HG02852 (cell line): ENCODE results near the gene SMAD4.

Source experiments
- ATAC-seq: cut with Tn5 transposase; IDR thresholded peaks from one replicate; pipeline ENCODE4 v1.9.1; 2021; ENCODE audit warnings: mild to moderate bottlenecking, moderate library complexity; ENCODE audit not compliant: unreplicated experiment

SMAD4 gene

DNA sequence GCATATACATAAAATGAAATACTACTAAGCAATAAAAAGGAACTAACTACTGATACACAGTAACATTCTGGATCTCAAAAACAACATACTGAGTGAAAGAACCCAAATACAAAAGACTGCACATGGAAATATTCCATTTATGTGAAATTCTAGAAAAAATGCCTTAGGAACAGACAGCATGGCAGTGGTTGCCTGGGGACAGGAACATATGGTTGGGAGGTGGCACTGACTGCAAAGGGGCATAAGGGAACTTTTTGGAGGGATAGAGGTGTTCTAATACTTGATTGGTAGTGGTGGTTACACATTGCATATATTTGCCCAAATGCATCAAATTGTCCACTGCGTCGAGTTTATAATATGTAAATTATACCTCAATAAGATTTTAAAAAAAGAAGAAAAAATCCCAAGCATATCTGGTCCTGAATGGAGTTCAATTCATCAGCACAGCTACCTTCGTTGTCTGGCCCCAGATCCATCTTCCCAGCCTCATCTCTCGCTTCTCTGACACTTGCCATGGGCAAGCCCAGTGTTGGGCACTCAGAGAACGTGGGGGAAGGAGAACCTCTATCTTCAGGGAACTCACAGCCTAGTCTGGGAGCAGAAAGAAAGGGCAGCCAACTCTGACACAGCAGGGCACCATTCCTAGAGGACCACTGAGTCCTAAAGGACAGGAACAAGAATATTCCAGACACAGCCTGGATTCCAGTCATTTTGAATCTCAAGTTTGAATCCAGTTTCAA lies 8.6 kb upstream of the SMAD4 start:
- no peak for ATAC-seq

DNA sequence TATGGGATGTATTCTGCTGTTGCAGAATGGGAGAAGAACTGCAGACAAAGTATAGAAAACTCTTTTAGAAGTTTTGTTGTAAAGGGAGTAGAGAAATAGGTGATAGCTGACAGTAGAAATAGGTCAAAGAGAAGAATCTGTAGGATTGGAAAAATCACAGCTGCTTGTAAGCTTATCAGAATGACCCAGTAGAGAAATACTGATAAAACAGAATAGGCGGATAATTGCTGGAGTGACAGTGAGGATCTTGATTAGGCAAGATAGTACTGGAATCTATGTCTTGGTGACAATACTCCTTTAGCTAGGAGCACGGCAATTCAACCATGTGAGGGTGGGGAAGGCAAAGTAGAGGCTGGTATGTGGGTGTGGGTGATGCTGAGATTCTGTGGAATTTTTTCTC lies 4.5 kb upstream of the SMAD4 start:
- no peak for ATAC-seq

DNA sequence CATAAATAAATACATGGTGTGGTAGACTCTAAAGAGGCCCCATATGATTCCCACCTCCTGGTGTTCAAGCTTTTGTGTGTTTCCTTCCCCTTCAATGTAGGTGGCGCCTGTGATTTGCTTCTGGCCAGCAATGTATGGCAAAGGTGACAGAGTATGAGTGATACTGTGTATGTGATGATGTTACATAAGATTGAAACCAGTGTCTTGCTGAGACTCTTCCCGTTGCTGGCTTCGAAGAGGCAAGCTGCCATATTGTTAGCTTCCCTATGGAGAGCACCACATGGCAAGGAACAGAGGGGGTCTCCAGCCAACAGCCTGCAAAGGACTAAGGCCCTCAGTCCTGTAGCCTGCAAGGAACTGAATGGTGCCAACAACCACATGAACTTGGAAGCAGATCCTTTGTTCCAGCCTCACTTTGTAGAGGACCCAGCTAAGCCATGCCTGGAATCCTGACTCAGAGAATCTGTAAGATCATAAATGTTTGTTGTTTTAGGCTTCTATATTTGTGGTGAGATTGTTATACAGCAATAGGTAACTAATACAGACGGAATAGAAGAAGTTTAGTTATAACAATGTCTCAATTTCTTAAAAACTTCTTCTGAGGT lies 1.7 kb upstream of the SMAD4 start:
- no peak for ATAC-seq

DNA sequence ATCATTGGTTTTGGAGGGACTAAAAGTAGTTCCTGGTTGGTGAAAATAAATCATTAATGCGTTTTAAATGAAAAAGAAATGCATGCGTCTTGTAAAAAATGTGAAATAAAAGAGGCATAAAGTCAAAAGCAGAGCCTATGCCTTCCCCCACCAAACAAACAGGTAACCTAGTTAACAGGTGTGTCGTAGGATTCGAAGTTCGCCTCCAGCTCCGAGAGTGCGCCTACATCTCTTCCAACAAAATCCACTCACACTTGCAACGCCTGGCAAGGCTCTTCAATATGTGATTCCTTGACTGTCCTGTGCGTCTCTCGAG lies 677 bp upstream of the SMAD4 start:
- ATAC-seq = no peak

DNA sequence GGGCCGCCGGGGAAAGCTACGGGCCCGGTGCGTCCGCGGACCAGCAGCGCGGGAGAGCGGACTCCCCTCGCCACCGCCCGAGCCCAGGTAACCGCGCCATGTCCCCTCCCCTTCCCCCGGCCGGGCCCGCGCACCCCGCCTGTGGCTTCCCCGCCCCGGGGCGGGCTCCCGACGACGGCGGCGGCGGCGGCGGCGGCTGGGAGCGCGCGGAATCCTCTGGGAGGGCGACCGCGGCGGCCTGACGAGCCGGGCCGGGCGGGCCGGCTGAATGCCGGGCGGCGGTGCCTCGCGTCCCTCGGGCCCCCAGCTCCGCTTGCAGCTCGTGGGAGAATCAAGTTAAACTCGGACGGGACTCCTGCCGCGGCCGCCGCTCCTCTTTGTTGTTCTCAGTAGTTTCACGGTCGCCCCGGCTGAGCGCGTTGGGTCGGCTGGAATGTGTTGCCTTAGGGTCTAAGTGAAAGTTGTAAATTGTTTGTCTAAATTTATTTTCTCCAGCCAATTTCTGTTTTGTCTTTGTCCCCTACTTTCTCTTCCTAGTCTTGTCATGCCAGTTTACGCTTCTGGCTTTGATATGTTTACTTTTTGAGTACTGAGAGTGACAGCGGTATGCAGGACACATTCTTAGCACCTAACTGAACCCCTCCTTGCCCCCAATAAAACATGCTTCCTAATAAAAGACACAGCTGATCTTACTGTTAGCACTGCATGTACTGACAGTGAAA lies 685 bp downstream of the SMAD4 start:
- ATAC-seq = peak; percentile 64

DNA sequence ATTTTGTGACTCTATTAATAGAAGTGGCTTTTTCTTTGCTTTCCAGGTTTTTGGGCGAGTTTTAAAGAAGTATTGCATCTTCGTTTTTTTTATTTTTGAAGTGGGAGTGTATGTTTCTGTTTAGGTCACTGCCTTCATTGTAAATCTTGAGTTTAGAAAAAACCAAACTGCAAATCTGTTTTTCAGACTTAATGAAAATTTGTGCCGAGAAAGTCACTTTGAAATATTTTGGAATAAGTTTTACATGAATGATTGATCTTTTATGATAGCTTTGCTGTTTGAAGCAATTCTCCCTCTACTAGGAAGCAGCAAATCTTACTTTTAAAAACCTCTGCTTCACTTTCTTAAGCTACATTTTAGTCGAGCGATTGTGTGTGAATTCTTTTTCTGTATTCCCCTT lies 2.2 kb downstream of the SMAD4 start:
- ATAC-seq = no peak

DNA sequence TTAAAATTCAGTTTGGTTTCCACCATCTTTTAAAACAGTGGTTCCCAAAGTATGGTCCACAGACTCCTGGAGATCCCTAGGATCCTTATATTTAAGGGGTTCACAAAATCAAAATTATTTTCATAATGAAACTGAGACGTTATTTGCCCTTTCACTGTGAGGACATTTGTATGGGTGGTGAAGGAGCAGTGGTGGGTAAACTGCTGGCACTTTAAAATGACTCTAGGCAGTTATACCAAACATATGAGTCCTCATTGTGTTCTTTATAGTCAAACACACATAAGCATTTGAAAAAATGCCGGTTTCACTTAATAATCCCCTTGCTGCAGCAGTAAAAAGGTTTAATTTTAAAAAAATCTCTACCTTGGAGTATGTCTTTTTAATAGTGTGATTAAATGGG lies 7.2 kb downstream of the SMAD4 start:
- ATAC-seq = no peak

DNA sequence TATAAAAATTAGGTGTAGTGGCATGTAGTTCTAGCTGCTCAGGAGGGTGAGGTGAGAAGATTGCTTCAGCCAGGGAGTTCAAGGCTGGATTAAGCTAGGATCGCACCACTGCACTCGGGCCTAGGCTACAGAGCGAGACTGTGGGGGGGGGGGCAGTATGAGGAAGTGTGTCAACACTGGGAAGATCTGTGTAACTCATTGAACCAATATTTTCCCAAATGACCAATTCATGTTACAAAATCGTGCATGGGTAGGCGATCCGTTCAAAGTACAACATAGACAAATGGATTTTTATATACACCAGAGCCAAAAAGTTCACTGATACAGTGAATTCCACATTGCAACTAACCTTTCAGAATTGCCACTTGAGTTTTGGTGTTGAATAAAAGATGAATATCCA lies 8.1 kb downstream of the SMAD4 start:
- ATAC-seq = no peak

DNA sequence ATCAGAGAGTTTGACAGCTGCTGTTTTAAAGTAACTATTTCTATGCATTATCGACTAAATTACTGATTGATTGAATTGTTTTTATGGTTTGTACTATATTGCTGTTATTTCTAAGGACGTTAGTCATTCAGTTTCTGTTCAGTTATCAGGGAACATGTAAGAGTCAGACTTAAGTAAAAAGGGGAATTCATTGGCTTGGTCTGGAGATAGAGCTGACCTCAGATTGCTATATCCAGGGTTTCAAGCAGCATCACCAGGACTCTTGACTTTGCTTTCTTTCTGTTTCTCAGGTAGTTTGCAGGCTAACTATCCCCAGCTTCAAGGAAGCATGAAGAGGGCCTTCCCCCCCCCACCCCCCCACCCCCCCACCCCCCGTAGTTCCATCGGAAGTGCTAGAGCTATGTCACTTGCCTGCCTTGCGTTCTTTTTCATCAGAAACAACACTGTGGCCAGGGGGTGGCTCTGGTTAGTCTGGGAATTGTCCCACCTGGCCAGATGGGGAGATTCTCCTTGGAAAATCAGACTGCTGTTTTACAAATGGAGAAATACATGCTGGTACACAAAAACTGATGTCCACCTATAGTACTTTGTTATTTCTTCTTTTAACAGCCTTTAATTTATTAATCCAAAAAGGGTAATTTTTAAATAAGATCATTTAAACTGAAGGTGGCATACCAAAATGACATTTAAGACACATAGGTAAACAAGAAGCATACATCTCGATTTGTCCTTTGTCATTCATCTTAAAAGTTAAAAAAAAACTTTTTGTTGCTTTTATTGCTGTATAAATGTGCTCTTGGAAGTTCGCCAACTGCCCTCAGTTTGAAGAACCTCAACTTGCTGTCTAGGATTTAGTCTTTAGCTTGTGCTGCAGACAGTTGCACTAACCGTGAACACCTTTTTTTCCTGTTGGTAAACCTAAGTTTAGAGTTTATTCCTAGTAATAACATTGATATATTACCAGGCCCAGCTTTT lies 9.4 kb downstream of the SMAD4 start:
- ATAC-seq = peak; percentile 72

DNA sequence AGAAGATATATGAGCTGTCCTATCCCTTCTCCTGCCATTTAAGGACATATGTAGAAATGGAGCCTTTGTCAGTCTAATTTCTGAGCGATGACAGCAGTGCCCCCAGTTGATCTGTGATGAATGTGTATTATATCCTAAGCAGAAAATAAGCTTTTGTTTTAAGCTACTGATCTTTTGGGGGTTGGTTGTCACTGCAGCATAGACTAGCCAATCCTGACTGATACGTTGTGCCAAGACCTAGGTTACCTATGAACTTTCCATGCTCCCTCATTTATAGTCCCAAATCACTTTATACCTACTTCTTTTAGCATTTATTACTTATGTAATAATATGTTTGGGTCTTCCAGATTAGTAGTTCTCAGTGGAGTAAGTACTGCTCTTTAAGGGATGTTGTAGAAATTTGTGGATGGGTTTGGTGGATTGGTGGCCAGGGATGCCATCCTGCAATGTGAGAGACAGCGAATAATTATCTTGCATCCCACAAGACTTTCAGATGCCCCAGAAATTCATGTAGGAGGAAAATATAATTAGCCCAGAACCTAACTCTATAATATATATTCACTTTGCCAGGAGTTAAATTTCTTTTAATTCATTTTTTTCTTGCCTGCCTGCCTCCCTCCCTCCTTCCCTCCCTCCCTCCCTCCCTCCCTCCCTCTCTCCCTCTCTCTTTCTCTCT lies 11.8 kb downstream of the SMAD4 start:
- no peak for ATAC-seq

DNA sequence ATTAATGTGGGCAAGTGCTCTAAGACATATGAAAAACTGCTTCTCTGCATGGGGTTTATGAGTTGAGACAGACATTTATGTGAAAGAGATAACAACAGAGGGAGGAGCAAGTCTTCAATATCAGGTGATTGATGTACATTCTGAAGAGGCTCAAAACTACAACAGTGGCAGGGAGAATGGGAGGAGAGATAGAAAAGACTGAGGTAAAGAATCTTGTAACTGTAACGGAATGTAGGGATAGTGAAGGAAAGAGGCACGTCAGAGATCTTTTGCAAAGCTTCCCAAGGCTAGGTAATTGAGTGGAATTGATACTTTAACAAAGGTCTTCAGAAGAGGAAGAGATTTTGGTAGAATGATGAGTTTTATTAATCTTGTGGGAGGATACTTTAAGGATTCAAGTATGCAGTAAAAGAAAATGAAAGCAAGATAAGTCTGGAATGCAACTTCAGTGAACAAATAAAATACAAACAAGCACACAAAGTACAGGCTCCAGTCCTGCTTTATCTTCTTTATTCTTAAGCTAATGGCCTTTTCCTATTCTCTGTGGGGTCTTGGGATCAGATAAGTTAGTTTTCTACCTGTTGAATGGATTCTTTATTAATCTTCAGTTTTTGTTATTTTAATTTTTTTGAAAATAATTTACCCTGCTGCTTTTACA lies 15.0 kb downstream of the SMAD4 start:
- ATAC-seq = no peak

DNA sequence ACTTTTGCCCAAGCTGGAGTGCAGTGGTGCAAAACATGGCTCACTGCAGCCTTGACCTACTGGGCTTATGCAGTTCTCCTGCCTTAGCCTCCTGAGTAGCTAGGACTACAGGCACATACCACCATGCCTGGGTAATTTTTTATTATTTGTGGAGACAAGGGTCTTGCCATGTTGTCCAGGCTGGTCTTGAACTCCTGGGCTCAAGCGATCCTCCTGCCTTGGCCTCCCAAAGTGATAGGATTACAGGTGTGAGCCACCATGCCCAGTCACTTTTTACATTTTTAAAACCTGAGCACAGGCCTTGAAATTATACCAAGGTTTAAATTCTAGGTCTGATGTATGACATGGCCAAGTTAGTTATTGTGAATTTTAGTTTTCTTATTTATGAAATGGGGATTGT lies 18.2 kb downstream of the SMAD4 start:
- ATAC-seq = no peak

DNA sequence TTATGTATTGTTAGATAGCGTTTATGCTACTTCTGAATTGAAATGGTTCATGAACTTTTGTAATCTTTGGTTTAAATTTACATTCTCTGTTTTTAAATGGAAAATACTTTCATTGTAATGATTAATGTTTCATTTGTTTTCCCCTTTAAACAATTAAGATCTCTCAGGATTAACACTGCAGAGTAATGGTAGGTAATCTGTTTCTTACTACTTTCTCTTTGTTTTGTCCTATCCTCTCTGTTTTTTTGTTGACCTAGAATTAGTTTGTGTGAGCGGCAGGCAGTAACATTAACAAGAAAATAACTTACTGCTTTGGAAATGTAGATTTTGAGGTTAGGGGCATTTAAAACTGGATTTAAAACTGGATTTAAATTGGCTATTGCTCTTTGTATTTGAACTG lies 19.1 kb downstream of the SMAD4 start:
- ATAC-seq = no peak

DNA sequence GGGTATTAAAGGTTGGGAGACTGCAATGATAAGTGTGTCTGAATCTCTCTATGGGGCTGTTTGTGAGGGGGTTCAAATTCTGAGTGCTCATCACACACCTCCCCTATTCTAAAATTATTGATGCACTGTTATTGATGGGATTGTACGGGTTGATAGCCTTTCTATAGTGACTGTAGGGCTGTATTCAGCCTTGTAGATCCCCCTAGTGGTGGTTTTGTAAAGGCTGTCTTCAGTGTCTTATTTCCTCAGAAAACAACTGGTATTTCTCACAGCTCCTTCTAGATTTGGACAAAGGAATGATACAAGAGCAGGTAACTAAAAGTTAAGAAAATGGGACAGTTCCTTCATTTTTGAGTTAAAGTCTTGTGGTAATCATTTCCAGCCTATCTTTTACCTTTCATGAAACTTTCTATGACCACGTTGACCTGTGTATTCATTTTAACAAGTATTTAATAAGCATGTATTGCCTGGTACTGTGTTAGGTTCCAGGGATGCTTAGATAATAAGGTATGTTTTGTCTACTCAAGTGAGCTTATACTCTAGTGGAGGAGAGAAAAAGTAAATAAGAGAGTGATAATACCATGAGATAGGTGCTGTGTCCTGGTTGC lies 21.2 kb downstream of the SMAD4 start:
- ATAC-seq = peak; percentile 91

DNA sequence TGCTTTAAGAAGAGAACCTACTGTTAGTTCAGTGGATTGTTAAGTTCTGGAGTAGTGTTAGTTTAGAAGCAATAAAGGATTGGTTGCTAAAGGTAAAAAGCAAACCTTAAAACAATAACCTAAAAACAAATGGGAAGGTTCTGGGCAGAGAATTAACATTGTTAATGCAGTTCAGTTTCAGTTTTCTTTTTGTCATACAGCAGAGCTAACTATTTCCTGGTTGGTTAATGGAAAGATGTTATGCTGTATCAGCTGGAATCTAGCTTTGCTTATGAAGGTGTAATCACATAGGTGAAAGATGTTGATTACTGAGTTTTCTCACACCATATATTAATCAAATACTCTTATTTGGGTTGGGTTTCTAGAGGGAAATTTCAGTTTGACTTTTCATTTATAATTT lies 23.8 kb downstream of the SMAD4 start:
- ATAC-seq = peak; percentile 63

DNA sequence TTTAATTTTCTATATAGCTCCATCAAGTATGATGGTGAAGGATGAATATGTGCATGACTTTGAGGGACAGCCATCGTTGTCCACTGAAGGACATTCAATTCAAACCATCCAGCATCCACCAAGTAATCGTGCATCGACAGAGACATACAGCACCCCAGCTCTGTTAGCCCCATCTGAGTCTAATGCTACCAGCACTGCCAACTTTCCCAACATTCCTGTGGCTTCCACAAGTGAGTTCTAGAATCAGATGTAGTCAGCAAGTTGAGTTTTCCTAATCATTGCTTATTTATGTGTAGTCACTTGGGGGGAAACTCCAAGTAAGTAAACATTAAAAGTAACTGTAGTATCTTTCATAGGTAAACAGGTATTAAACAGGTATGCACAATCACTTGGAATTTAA lies 24.8 kb downstream of the SMAD4 start:
- ATAC-seq = no peak

DNA sequence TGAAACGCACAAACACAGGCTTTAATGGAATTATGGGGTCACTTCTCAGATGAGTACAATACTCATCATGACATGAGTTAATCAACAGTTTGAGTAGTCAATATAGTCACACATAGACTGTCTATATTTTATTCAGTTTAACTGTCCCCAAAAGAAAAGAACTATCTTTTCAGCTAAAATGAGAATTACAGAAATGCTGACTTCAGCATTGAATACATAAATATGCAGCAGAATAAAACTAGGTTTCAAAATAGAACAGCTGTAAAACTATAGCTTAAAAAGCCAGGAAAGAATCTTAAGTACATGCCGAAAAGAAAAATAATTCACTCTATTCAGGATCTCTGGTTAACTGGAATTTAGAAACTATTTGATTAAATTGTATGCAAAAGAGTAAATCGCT lies 30.0 kb downstream of the SMAD4 start:
- ATAC-seq = no peak

DNA sequence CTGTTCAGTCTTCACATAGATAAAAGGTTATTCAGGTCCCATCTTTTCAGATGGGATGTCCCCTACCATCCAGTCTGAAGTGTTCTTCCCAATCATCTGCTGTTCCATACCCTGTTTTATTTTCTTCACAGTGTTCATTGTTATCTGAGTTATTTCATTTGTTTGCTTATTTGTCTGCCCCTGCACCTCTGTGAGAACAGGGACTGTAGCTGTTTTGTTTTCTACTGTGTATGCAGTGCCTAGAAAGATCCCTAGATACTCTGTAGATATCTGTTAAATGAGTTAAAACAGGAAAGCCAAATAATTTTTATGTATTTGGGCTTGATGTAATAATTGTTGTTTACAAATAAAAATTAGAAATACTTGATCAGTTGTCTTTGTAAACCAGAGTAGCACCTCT lies 34.2 kb downstream of the SMAD4 start:
- no peak for ATAC-seq

DNA sequence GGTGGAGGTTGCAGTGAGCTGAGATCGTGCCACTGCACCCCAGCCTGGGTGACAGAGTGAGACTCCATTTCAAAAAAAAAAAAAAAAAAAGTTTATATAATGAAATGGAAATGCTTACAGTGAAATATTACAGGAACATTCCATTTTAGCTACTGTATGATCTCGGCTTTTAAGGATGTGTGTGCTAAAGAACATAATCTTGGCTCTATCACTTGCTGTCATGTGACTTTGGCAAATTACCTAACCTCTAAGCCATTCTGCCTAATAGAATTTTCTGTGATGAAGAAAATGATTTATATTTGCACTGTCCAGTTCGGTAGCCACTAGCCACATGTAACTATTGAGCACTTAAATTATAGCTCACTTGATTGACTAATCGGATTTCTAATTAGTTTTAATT lies 36.3 kb downstream of the SMAD4 start:
- no peak for ATAC-seq

DNA sequence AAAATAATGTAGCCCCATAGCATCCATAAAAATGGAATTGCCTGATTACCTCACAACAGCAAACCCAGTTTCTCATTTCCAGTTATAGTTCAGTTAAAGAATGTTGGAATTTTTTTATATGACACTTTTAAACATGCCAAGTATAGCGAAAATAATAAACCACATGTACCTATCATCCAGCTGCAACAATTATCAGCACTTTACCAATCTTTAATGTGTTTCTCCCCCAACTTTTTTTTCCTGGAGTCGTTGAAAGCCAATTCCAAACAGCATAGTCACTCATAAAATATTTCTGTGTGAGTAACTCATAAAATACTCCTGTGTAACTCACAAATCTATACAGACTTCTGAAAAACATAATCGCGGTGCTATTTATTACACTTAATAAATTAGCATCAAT lies 38.1 kb downstream of the SMAD4 start:
- ATAC-seq = no peak
